Measurements from ENCODE around the gene TMEM86B. TPM values are rescaled to one million over a fixed set of nuclear protein-coding genes. Genes with fewer than 3 reads are reported as not detected.

The TMEM86B gene
- total RNA-seq, 1 experiment from 2014 or later, result 21.2 TPM

GRCh38 chr19:55198651-55199050 is 29.9 kb downstream of the TMEM86B start:
- intact Hi-C loops (cut with micrococcal nuclease; ENCODE audit: unreplicated experiment), result no loop called here
- Mint-ChIP-seq H3K9me3 (ENCODE audit: unreplicated experiment) (no peaks in the 10 kb centered on the region), H3K4me3 (ENCODE audit: unreplicated experiment) (no peak overlapping the region), H3K27me3 (ENCODE audit: insufficient read depth, unreplicated experiment) (no peaks in the 10 kb centered on the region), H3K36me3 (ENCODE audit: insufficient read depth, unreplicated experiment) (no peaks in the 10 kb centered on the region), H3K27ac (ENCODE audit: unreplicated experiment) (no peak overlapping the region), H3K4me1 (ENCODE audit: low read depth, unreplicated experiment) (no peaks in the 10 kb centered on the region)
- TF ChIP-seq CTCF (IDR thresholded peaks at IDR 0.05; ENCODE audit: insufficient read depth in 1 of 2, low read depth in 1 of 2, low read length in 1 of 2, severe bottlenecking in 1 of 2, unreplicated experiment in 1 of 2), result no peak
- Histone ChIP-seq H3K9me3 (no peaks in the 10 kb centered on the region), H3K36me3 (ENCODE audit: control insufficient read depth, insufficient read depth, low read length) (no peaks in the 10 kb centered on the region), H3K4me3 (ENCODE audit: low read depth, low read length) (no peak overlapping the region), H3K27me3 (replicated peaks; ENCODE audit: control insufficient read depth, insufficient read depth, low read length) (no peaks in the 10 kb centered on the region), H3K4me1 (no peaks in the 10 kb centered on the region)
- DNase-seq, result no peak
- CTCF ChIA-PET, result no interaction called here
- POLR2A ChIA-PET, result no interaction called here
- no TSS peak for BruUV-seq (replicated peaks)

- Mint-ChIP-seq H3K4me3 (ENCODE audit: unreplicated experiment) (no peak overlapping the region), H3K4me1 (ENCODE audit: low read depth, unreplicated experiment) (no peaks in the 10 kb centered on the region), H3K9me3 (ENCODE audit: unreplicated experiment) (no peaks in the 10 kb centered on the region), H3K36me3 (ENCODE audit: insufficient read depth, unreplicated experiment) (no peaks in the 10 kb centered on the region), H3K27ac (ENCODE audit: unreplicated experiment) (no peak overlapping the region), H3K27me3 (ENCODE audit: insufficient read depth, unreplicated experiment) (no peaks in the 10 kb centered on the region)
- no peak for TF ChIP-seq CTCF (IDR thresholded peaks at IDR 0.05; ENCODE audit: insufficient read depth in 1 of 2, low read depth in 1 of 2, low read length in 1 of 2, severe bottlenecking in 1 of 2, unreplicated experiment in 1 of 2)
- ChIA-PET POLR2A (no interaction called here), CTCF (interaction anchor here (0.8 kb wide), 1 partner anchor 32 kb away, joined by 3 read pairs; the partner anchor contains the start of gene DNAAF3)
- no peaks in the 10 kb centered on the region for H3K4me1 ChIP-seq
- no peaks in the 10 kb centered on the region for H3K27me3 ChIP-seq (replicated peaks; ENCODE audit: control insufficient read depth, insufficient read depth, low read length)
- DNase-seq, result no peak
- no peak overlapping the region for H3K4me3 ChIP-seq (ENCODE audit: low read depth, low read length)
- intact Hi-C loops (cut with micrococcal nuclease; ENCODE audit: unreplicated experiment), result no loop called here
- no TSS peak for BruUV-seq (replicated peaks)
- H3K9me3 ChIP-seq, result no peaks in the 10 kb centered on the region
- no peaks in the 10 kb centered on the region for H3K36me3 ChIP-seq (ENCODE audit: control insufficient read depth, insufficient read depth, low read length)
Observed at GRCh38 chr19:55197528-55197927, 31.0 kb downstream of the TMEM86B start.

DNA sequence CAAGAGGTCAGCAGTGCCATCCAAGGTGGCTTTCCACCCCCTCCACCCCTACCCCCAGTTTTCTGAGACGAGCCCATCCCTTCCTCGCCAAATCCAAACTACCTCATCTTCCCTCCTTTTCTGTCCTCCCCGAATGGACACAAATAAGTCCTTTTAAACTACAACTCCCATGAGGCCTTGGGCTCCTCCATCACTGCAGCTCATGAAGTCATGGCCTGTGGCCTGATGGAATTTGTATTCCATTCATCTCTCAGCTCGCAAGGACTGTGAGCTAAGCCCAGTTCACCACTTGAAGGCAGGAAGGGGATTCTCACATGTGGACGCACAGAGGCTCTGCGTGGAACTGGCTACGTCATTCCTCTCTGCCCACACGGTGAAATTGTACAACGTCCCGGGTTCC is 31.8 kb downstream of the TMEM86B start:
- Mint-ChIP-seq H3K4me3 (ENCODE audit: unreplicated experiment) (no peak overlapping the region), H3K9me3 (ENCODE audit: unreplicated experiment) (no peaks in the 10 kb centered on the region), H3K4me1 (ENCODE audit: low read depth, unreplicated experiment) (no peaks in the 10 kb centered on the region), H3K27me3 (ENCODE audit: insufficient read depth, unreplicated experiment) (no peaks in the 10 kb centered on the region), H3K36me3 (ENCODE audit: insufficient read depth, unreplicated experiment) (no peaks in the 10 kb centered on the region), H3K27ac (ENCODE audit: unreplicated experiment) (no peak overlapping the region)
- CTCF ChIA-PET, result no interaction called here
- intact Hi-C loops (cut with micrococcal nuclease; ENCODE audit: unreplicated experiment), result no loop called here
- no peak for DNase-seq
- no peak for TF ChIP-seq CTCF (IDR thresholded peaks at IDR 0.05; ENCODE audit: insufficient read depth in 1 of 2, low read depth in 1 of 2, low read length in 1 of 2, severe bottlenecking in 1 of 2, unreplicated experiment in 1 of 2)
- BruUV-seq (replicated peaks), result no TSS peak
- Histone ChIP-seq H3K4me3 (ENCODE audit: low read depth, low read length) (no peak overlapping the region), H3K4me1 (no peaks in the 10 kb centered on the region), H3K9me3 (no peaks in the 10 kb centered on the region), H3K27me3 (replicated peaks; ENCODE audit: control insufficient read depth, insufficient read depth, low read length) (no peaks in the 10 kb centered on the region), H3K36me3 (ENCODE audit: control insufficient read depth, insufficient read depth, low read length) (no peaks in the 10 kb centered on the region)
- POLR2A ChIA-PET, result no interaction called here

Measured in Caco-2 (cell line).